DMS 273 treated with DMSO at 0.1 percent for 48 hours (cell line): Measurements from ENCODE around the gene WNT16.
"Not testable (repeated sequence)": the region's sequence is repeated elsewhere in the genome, so short reads cannot be mapped to it uniquely, and the experiment has no call there.

ENCODE experiments used
- DNase-seq: peaks from one replicate; lab custom pipeline; 2025; lab: John Stamatoyannopoulos, UW

WNT16 gene

GRCh38 chr7:121306565-121306964 is 22.2 kb upstream of the WNT16 start:
- DNase-seq, result no peak

- DNase-seq, result no peak
Measured at GRCh38 chr7:121307021-121307574, 21.7 kb upstream of the WNT16 start.

- DNase-seq, result peak; percentile 40
Measured at GRCh38 chr7:121313220-121313792, 15.5 kb upstream of the WNT16 start.

- DNase-seq, result peak; percentile 87
Measured at GRCh38 chr7:121313793-121314676, 14.8 kb upstream of the WNT16 start.

- not testable (repeated sequence) for DNase-seq
Measured at GRCh38 chr7:121315170-121315569, 13.6 kb upstream of the WNT16 start.

- no peak for DNase-seq
Measured at GRCh38 chr7:121322460-121322859, 6.3 kb upstream of the WNT16 start.

- DNase-seq, result no peak
Measured at GRCh38 chr7:121323515-121324302, 5.1 kb upstream of the WNT16 start.

- DNase-seq, result no peak
Measured at GRCh38 chr7:121327671-121328070, 1.1 kb upstream of the WNT16 start.

GRCh38 chr7:121329191-121330052 is 622 bp downstream of the WNT16 start:
- DNase-seq, result peak; percentile 41

- DNase-seq, result no peak
Measured at GRCh38 chr7:121330053-121330833, 1.4 kb downstream of the WNT16 start.

GRCh38 chr7:121331048-121331447 is 2.2 kb downstream of the WNT16 start:
- no peak for DNase-seq

- no peak for DNase-seq
Measured at GRCh38 chr7:121331574-121331973, 2.8 kb downstream of the WNT16 start.

GRCh38 chr7:121334376-121334775 is 5.6 kb downstream of the WNT16 start:
- no peak for DNase-seq

- DNase-seq, result no peak
Measured at GRCh38 chr7:121334875-121335648, 6.3 kb downstream of the WNT16 start.

- DNase-seq, result no peak
Measured at GRCh38 chr7:121336579-121336978, 7.8 kb downstream of the WNT16 start.

- DNase-seq, result peak; percentile 28
Measured at GRCh38 chr7:121337398-121337797, 8.6 kb downstream of the WNT16 start.

- no peak for DNase-seq
Measured at GRCh38 chr7:121339082-121339481, 10.3 kb downstream of the WNT16 start.

GRCh38 chr7:121341933-121342332 is 13.1 kb downstream of the WNT16 start:
- no peak for DNase-seq

- no peak for DNase-seq
Measured at GRCh38 chr7:121342631-121343030, 13.8 kb downstream of the WNT16 start.

GRCh38 chr7:121343302-121343701 is 14.5 kb downstream of the WNT16 start:
- no peak for DNase-seq
